ENCODE data around the gene PLCE1. TPM values are rescaled to one million over a fixed set of nuclear protein-coding genes. Genes with fewer than 3 reads are reported as not detected.

The PLCE1 gene
- total RNA-seq, 4 donors from 2014 or later: 4.1 to 17.0 (median 6.8) TPM

- no peak for TF ChIP-seq CTCF (IDR thresholded peaks at IDR 0.05; ENCODE audit: low read depth)
Observed at GRCh38 chr10:93977442-93977841, 16.3 kb upstream of the PLCE1 start.

GRCh38 chr10:93980486-93980885, 13.2 kb upstream of the PLCE1 start:
- no peak for TF ChIP-seq CTCF (IDR thresholded peaks at IDR 0.05; ENCODE audit: low read depth)

GRCh38 chr10:93991114-93991513, 2.6 kb upstream of the PLCE1 start:
- no peak for TF ChIP-seq CTCF (IDR thresholded peaks at IDR 0.05; ENCODE audit: low read depth)

- TF ChIP-seq CTCF (IDR thresholded peaks at IDR 0.05; ENCODE audit: low read depth): no peak
Observed at GRCh38 chr10:93991596-93992284, 2.0 kb upstream of the PLCE1 start.

- no peak for TF ChIP-seq CTCF (IDR thresholded peaks at IDR 0.05; ENCODE audit: low read depth)
Observed at GRCh38 chr10:93992400-93993030, 1.2 kb upstream of the PLCE1 start.

- TF ChIP-seq CTCF (IDR thresholded peaks at IDR 0.05; ENCODE audit: low read depth): no peak
Observed at GRCh38 chr10:93993414-93993781, 333 bp upstream of the PLCE1 start.

- no peak for TF ChIP-seq CTCF (IDR thresholded peaks at IDR 0.05; ENCODE audit: low read depth)
Observed at GRCh38 chr10:93994438-93994801, 689 bp downstream of the PLCE1 start.

All from subcutaneous adipose tissue (tissue), 4 donors.